ENCODE results near the gene PLEKHA4. TPM values are rescaled to one million over a fixed set of nuclear protein-coding genes. Genes with fewer than 3 reads are reported as not detected.

The PLEKHA4 gene
- total and polyA plus RNA-seq, 9 of the 15 experiments (the other 6 are each of a cell fraction or from before 2014, with no cell fraction given), result 0.07 to 30.8 (median 11.4) TPM

GRCh38 chr19:48881741-48882657, 13.6 kb upstream of the PLEKHA4 start (continued):
- TF ChIP-seq RFX7 (CRISPR knock-in tag; IDR thresholded peaks at IDR 0.05) (peak; percentile 89; the same call in 1 of the 2 replicates), BRF2 (IDR thresholded peaks at IDR 0.05; ENCODE audit: borderline replicate concordance, insufficient read depth, insufficient read length) (no peak), ZNF707 (CRISPR knock-in tag; conservative IDR thresholded peaks at IDR 0.05) (peak; percentile 79), TAF7 (tag; IDR thresholded peaks at IDR 0.05) (peak; percentile 72), ZKSCAN1 (IDR thresholded peaks at IDR 0.05; ENCODE audit: low read depth, low read length) (no peak), WHSC1 (IDR thresholded peaks at IDR 0.05; ENCODE audit: low read length) (no peak), TFAM (CRISPR knock-in tag; conservative IDR thresholded peaks at IDR 0.05) (no peak), THAP12 (CRISPR knock-in tag; IDR thresholded peaks at IDR 0.05) (no peak), SMAD4 (CRISPR knock-in tag; conservative IDR thresholded peaks at IDR 0.05) (peak; percentile 95), NFXL1 (CRISPR knock-in tag; IDR thresholded peaks at IDR 0.05) (peak; percentile 77; the same call in 1 of the 2 replicates), DLX4 (CRISPR knock-in tag; IDR thresholded peaks at IDR 0.05) (no peak), STAT5B (CRISPR knock-in tag; IDR thresholded peaks at IDR 0.05) (peak; percentile 73; the same call in 1 of the 2 replicates)
- TF ChIP-seq, protein P1, sequence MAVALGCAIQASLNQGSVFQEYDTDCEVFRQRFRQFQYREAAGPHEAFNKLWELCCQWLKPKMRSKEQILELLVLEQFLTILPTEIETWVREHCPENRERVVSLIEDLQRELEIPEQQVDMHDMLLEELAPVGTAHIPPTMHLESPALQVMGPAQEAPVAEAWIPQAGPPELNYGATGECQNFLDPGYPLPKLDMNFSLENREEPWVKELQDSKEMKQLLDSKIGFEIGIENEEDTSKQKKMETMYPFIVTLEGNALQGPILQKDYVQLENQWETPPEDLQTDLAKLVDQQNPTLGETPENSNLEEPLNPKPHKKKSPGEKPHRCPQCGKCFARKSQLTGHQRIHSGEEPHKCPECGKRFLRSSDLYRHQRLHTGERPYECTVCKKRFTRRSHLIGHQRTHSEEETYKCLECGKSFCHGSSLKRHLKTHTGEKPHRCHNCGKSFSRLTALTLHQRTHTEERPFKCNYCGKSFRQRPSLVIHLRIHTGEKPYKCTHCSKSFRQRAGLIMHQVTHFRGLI (CRISPR knock-in tag; IDR thresholded peaks at IDR 0.05), result peak; percentile 92
- TF ChIP-seq, protein P2, sequence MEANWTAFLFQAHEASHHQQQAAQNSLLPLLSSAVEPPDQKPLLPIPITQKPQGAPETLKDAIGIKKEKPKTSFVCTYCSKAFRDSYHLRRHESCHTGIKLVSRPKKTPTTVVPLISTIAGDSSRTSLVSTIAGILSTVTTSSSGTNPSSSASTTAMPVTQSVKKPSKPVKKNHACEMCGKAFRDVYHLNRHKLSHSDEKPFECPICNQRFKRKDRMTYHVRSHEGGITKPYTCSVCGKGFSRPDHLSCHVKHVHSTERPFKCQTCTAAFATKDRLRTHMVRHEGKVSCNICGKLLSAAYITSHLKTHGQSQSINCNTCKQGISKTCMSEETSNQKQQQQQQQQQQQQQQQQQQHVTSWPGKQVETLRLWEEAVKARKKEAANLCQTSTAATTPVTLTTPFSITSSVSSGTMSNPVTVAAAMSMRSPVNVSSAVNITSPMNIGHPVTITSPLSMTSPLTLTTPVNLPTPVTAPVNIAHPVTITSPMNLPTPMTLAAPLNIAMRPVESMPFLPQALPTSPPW (CRISPR knock-in tag; IDR thresholded peaks at IDR 0.05), result peak; percentile 42; the same call in 1 of the 2 replicates
- TF ChIP-seq, protein P3, sequence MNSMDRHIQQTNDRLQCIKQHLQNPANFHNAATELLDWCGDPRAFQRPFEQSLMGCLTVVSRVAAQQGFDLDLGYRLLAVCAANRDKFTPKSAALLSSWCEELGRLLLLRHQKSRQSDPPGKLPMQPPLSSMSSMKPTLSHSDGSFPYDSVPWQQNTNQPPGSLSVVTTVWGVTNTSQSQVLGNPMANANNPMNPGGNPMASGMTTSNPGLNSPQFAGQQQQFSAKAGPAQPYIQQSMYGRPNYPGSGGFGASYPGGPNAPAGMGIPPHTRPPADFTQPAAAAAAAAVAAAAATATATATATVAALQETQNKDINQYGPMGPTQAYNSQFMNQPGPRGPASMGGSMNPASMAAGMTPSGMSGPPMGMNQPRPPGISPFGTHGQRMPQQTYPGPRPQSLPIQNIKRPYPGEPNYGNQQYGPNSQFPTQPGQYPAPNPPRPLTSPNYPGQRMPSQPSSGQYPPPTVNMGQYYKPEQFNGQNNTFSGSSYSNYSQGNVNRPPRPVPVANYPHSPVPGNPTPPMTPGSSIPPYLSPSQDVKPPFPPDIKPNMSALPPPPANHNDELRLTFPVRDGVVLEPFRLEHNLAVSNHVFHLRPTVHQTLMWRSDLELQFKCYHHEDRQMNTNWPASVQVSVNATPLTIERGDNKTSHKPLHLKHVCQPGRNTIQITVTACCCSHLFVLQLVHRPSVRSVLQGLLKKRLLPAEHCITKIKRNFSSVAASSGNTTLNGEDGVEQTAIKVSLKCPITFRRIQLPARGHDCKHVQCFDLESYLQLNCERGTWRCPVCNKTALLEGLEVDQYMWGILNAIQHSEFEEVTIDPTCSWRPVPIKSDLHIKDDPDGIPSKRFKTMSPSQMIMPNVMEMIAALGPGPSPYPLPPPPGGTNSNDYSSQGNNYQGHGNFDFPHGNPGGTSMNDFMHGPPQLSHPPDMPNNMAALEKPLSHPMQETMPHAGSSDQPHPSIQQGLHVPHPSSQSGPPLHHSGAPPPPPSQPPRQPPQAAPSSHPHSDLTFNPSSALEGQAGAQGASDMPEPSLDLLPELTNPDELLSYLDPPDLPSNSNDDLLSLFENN (IDR thresholded peaks at IDR 0.05; ENCODE audit: low read depth in 2 of 2, low read length in 2 of 2), result 0 out of 4 replicates have a peak, but pooled peaks of 1 of the 2 experiments have one; percentile 22
